ENCODE measurements around the gene ALG10B. TPM values are rescaled to one million over a fixed set of nuclear protein-coding genes. Genes with fewer than 3 reads are reported as not detected.
"Not testable (repeated sequence)": the region's sequence is repeated elsewhere in the genome, so short reads cannot be mapped to it uniquely, and the experiment has no call there.

Gene ALG10B
- total RNA-seq, 2 experiments from 2014 or later, result 14.2 to 15.3 TPM

DNA sequence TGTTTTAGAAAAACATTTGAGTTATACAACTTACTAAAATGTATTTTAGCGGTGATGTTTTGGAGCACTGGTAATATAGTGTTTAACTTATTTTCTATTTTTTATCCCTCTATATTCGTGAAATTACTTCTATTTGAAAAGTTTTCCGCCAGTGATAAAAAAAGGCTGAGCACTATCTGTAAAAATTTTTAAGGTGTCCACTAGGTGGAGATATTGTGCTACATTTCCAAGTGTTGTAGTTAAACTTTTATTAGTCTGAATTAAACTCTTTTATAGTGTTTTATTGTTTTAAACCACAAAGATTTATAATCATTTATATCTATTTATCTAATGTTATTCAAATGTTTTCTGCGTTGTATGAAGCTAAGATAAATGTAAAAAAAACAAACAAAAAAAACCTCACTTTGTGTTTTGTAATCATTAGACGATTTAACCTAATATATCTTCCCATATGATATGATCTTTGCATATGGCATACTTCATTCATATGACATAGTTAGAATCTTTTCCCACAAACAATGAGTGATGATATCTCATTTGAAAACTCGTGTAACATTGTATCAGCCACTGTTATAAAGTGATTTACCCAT, 11.8 kb downstream of the ALG10B start:
- Mint-ChIP-seq H3K4me3 (no peak overlapping the region), H3K27ac (no peak overlapping the region), H3K36me3 (ENCODE audit: low read depth) (no peaks in the 10 kb centered on the region), H3K9me3 (ENCODE audit: low read depth) (no peaks in the 10 kb centered on the region), H3K27me3 (no peaks in the 10 kb centered on the region), H3K4me1 (no peaks in the 10 kb centered on the region)
- POLR2A ChIA-PET, result no interaction called here
- CTCF ChIA-PET, result interaction anchor here (0.7 to 2.0 kb wide), 7 partner anchors 12 to 950 kb away, joined by 3 to 18 read pairs (median 4); partner anchors contain the start of gene ALG10B
- DNase-seq (no peak), ATAC-seq (no peak)
- intact Hi-C loops (cut with DNase I, micrococcal nuclease), result loop anchor here (1.0 to 5.0 kb wide), 3 partner anchors 775 to 945 kb away; no protein-coding TSS in a partner anchor

DNA sequence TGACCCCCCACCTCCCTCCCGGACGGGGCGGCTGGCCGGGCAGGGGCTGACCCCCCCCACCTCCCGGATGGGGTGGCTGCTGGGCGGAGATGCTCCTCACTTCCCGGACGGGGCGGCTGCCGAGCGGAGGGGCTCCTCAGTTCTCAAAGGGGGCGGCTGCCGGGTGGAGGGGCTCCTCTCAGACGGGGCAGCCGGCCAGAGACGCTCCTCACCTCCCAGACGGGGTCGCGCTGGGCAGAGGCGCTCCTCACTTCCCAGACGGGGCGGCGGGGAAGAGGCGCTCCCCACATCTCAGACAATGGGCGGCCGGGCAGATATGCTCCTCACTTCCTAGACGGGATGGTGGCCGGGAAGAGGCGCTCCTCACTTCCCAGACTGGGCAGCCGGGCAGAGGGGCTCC, 13.8 kb downstream of the ALG10B start:
- POLR2A ChIA-PET; H3K36me3 Mint-ChIP-seq (ENCODE audit: low read depth); H3K4me3 Mint-ChIP-seq; H3K9me3 Mint-ChIP-seq (ENCODE audit: low read depth); H3K4me1 Mint-ChIP-seq; ATAC-seq; DNase-seq; H3K27me3 Mint-ChIP-seq; H3K27ac Mint-ChIP-seq; CTCF ChIA-PET: not testable (repeated sequence)
- intact Hi-C loops (cut with DNase I, micrococcal nuclease), result loop anchor here in 1 of 2 experiments (10.0 kb wide), 1 partner anchor 574 kb away; the partner anchor contains the start of gene CPNE8

DNA sequence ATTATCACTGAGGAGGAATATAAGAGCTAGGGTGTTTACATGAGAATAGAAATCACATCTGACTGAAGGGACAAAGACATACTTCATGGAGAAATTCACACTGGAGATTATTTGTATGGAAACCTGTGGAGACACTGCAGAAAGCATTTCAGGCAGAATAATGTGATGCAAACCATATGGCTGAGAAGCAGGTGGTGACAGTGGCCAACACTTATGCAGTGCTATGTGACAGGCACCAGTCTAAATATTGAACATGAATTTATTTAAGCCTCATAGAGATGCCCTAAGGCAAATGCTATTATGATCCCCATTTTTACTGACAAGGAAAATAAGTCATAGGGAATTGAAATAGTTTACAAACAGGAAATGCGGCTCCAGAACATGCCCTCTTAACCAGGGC, 16.2 kb downstream of the ALG10B start:
- Mint-ChIP-seq H3K36me3 (ENCODE audit: low read depth) (no peaks in the 10 kb centered on the region), H3K4me3 (no peak overlapping the region), H3K27ac (no peak overlapping the region), H3K27me3 (no peaks in the 10 kb centered on the region), H3K9me3 (ENCODE audit: low read depth) (no peaks in the 10 kb centered on the region), H3K4me1 (no peaks in the 10 kb centered on the region)
- DNase-seq (no peak), ATAC-seq (no peak)
- ChIA-PET POLR2A (no interaction called here), CTCF (no interaction called here)
- intact Hi-C loops (cut with DNase I, micrococcal nuclease), result loop anchor here in 1 of 2 experiments (10.0 kb wide), 1 partner anchor 572 kb away; the partner anchor contains the start of gene CPNE8

DNA sequence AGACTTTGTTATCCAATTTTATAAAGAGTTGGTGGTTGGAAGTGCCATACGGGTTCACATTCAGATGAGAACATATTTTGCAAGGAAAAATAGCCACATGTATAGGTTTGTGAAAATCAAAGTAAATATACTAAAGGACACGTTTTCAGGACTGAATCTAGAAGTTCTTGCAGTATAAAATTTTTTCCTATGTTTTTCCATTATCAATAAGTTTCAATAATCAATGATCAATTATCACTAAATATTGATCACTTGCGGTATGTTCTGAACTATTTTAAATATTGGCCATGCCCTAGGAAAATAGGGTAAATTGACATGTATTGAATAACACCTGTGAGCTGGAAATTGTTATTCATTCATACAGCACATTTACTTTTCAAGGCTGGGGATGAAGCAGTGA, 25.9 kb downstream of the ALG10B start:
- DNase-seq (no peak), ATAC-seq (no peak)
- H3K4me1 Mint-ChIP-seq, result no peaks in the 10 kb centered on the region
- no peaks in the 10 kb centered on the region for H3K36me3 Mint-ChIP-seq (ENCODE audit: low read depth)
- ChIA-PET POLR2A (no interaction called here), CTCF (no interaction called here)
- no peak overlapping the region for H3K27ac Mint-ChIP-seq
- no peak overlapping the region for H3K4me3 Mint-ChIP-seq
- peaks cover 6% of the 10 kb centered on the region for H3K27me3 Mint-ChIP-seq
- H3K9me3 Mint-ChIP-seq (ENCODE audit: low read depth), result peaks cover 12% of the 10 kb centered on the region
- intact Hi-C loops (cut with DNase I, micrococcal nuclease), result no loop called here

DNA sequence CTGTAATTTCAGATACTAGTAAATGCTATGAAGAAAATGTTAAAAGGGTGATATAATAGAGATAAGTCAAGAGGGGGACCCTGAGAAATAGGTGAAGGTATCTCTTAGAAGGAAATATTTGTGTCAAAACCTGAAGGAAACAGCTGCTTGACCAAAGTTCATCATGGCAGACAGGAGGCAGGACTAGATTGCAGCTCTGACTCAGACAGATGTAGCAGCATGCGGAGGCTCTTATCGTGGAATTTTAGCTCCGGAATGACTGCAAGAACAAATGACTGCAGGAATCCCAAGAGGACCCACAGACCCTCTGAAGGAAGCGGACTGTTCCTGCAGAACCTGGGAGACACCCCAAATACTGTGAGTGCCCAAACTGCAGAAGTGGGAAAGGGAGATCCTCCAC, 26.7 kb downstream of the ALG10B start:
- H3K9me3 Mint-ChIP-seq (ENCODE audit: low read depth), result peaks cover 14% of the 10 kb centered on the region
- POLR2A ChIA-PET; H3K36me3 Mint-ChIP-seq (ENCODE audit: low read depth); H3K27ac Mint-ChIP-seq; DNase-seq; intact Hi-C loops (cut with DNase I, micrococcal nuclease); H3K4me1 Mint-ChIP-seq; ATAC-seq; H3K27me3 Mint-ChIP-seq; CTCF ChIA-PET; H3K4me3 Mint-ChIP-seq: not testable (repeated sequence)

DNA sequence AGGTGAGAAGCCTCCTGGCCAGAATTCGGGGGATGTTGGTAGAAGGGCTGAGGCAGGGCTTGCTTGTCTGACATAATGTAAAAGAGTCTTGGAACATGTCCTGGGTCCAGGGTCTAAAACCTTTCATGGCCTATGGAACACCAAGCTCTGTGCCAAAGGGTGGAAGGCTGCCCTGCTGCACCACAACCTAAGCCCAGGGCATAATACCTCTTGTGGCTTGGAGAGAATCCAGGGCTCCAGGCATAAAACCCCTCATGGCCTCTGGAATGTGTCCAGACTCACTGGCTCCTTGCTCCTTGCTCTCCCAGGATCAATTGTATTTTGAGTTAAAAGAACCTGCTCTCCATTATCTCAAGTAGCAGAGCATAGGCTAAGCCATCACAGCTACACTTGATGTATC, 27.3 kb downstream of the ALG10B start:
- intact Hi-C loops (cut with DNase I, micrococcal nuclease); H3K4me3 Mint-ChIP-seq; DNase-seq; H3K4me1 Mint-ChIP-seq; ATAC-seq; H3K36me3 Mint-ChIP-seq (ENCODE audit: low read depth); H3K27ac Mint-ChIP-seq; H3K27me3 Mint-ChIP-seq; CTCF ChIA-PET; POLR2A ChIA-PET: not testable (repeated sequence)
- peaks cover 14% of the 10 kb centered on the region for H3K9me3 Mint-ChIP-seq (ENCODE audit: low read depth)

DNA sequence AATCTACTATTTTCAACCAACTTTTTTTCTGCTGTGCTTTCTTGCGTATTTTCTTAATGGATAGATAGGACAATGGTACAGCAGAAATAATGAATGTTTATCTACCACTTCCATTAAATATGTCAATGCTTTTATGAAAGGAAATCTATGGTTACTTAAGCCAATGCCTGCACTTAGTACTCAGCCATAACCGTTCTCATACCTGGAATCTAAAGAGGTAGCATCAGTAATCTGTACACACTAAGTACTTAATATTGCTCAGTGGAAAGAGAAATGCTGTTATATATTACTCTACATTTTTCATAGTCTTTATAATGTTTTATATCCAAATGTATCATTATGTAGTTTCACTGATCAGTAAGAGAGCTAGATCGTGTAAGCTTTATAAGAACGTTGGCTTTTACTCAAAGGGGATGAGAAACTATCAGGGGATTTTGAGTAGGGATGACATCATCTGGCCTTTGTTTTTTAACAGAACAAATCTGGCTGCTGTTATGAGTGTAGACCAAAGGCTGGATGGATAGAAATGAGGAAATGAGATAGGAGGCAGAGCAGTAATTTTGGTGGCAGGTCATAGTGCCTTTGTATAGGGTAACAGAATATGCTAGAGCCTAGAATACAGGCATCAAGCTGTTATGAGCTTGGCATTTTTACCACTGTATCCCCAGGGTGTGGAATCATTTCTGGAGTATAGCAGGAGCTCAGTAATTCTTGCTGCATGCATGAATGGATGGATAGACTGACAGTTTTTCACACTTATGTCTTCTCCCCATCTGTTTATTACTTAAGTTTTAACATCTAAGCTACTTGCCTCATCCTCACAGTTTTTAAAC, 34.0 kb downstream of the ALG10B start:
- ChIA-PET POLR2A (no interaction called here), CTCF (no interaction called here)
- ATAC-seq, result peak; percentile 68
- H3K27ac Mint-ChIP-seq, result no peak overlapping the region
- no peaks in the 10 kb centered on the region for H3K4me1 Mint-ChIP-seq
- DNase-seq, result no peak
- intact Hi-C loops (cut with DNase I, micrococcal nuclease), result no loop called here
- peaks cover 18% of the 10 kb centered on the region for H3K9me3 Mint-ChIP-seq (ENCODE audit: low read depth)
- H3K27me3 Mint-ChIP-seq, result no peaks in the 10 kb centered on the region
- H3K4me3 Mint-ChIP-seq, result no peak overlapping the region
- no peaks in the 10 kb centered on the region for H3K36me3 Mint-ChIP-seq (ENCODE audit: low read depth)

DNA sequence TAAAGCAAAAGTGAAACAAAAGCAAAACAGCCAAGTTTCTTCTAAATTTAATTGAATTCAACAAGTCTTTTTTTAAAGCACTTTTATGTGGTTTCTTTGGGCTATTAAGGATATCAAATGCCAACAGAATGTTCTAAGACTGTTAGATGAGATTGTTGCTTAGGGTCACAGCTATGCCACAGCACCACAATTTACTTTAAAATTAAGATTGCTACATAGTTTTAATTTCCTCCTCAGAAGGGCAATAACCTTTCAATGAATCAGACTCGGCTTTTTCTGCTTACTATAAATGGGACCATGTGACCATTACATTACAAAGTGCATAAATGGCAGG, 34.6 kb downstream of the ALG10B start:
- ATAC-seq; H3K36me3 Mint-ChIP-seq (ENCODE audit: low read depth); H3K4me1 Mint-ChIP-seq; DNase-seq; H3K27me3 Mint-ChIP-seq; CTCF ChIA-PET; intact Hi-C loops (cut with DNase I, micrococcal nuclease); POLR2A ChIA-PET; H3K27ac Mint-ChIP-seq; H3K4me3 Mint-ChIP-seq: not testable (repeated sequence)
- H3K9me3 Mint-ChIP-seq (ENCODE audit: low read depth), result peaks cover 17% of the 10 kb centered on the region

DNA sequence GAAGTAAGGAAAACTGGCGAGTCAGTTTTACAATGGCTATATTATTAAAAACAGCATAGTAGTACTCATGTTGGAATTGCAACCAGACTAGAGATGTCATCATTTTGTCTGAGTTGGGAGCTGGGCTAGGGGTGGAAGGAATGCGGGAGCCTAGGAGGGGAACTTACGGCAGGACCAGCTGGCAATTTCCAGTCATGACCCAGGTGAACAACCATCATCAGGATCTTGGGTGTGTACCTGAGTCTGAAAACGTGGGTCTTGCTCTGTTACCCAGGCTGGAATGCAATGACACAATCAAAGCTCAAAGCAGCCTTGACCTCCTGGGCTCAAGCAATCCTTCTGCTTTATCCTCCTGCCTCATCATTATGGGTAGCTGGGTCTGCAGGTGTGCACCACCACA, 50.9 kb downstream of the ALG10B start:
- DNase-seq (no peak), ATAC-seq (no peak)
- Mint-ChIP-seq H3K36me3 (ENCODE audit: low read depth) (no peaks in the 10 kb centered on the region), H3K27me3 (no peaks in the 10 kb centered on the region), H3K9me3 (ENCODE audit: low read depth) (peaks cover 1% of the 10 kb centered on the region), H3K4me1 (no peaks in the 10 kb centered on the region), H3K27ac (no peak overlapping the region), H3K4me3 (no peak overlapping the region)
- POLR2A ChIA-PET, result no interaction called here
- CTCF ChIA-PET, result no interaction called here
- intact Hi-C loops (cut with DNase I, micrococcal nuclease), result no loop called here

DNA sequence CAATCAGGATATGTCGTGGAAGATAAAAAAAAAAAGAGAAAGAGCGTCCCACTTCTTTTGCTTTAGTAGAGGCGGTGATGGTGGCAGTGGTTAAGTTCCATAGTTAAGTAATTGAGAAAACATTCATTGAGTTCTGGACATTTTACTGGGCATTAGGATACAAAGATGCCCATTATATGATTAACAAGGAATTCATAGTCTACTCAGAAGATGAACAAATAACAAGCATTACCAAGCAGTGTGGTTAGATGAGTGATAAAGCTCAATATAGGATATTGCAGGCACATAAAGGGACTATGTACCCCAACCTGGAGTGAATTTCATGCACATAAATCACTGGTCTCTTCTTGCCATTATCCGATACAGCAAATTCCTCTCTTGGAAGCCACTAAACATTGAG, 53.7 kb downstream of the ALG10B start:
- Mint-ChIP-seq H3K4me3 (no peak overlapping the region), H3K36me3 (ENCODE audit: low read depth) (no peaks in the 10 kb centered on the region), H3K27me3 (no peaks in the 10 kb centered on the region), H3K9me3 (ENCODE audit: low read depth) (peaks cover 2% of the 10 kb centered on the region), H3K27ac (no peak overlapping the region), H3K4me1 (no peaks in the 10 kb centered on the region)
- POLR2A ChIA-PET, result no interaction called here
- no peak for ATAC-seq
- CTCF ChIA-PET, result no interaction called here
- no peak for DNase-seq
- intact Hi-C loops (cut with DNase I, micrococcal nuclease), result no loop called here

DNA sequence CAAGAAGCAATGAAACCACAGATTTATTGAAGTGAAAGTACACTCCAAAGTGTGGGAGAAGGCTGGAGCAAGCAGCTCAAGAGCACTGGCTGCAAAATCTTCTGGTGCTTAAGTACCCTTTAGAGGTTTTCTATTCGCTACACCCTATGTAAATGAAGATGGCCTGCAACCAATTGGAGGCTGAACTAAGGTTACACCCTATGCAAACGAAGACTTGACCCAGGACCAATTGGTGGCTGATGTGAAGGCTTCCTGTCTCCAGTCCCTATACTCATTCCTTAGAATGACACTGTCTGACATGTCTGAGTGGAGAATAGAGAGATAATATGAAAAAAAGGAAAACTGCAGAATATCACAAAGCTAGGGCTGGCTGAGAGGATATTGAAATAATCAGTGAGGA, 57.2 kb downstream of the ALG10B start:
- Mint-ChIP-seq H3K4me3 (no peak overlapping the region), H3K27me3 (no peaks in the 10 kb centered on the region), H3K9me3 (ENCODE audit: low read depth) (peaks cover 6% of the 10 kb centered on the region), H3K36me3 (ENCODE audit: low read depth) (no peaks in the 10 kb centered on the region), H3K27ac (no peak overlapping the region), H3K4me1 (no peaks in the 10 kb centered on the region)
- ChIA-PET POLR2A (no interaction called here), CTCF (no interaction called here)
- intact Hi-C loops (cut with DNase I, micrococcal nuclease), result no loop called here
- DNase-seq (no peak), ATAC-seq (no peak)

DNA sequence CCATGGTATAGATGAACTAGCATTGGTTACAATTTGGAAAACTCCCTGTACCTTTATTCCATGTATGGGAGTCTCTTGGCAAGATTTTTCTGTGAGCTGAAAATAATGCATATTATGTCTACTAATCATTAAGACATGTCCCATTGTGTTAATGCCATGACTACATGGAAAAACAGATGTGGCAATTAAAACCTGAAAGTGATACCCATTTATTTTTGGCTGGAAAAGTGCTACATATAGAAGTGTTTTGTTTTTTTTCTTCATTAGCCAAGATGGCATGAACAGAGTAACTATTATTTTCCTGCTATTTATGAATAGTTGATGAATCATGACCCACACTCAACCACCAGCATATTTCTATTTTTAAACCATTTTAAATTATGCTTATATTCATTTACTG, 58.2 kb downstream of the ALG10B start:
- CTCF ChIA-PET, result no interaction called here

More for the DNA sequence above, 58.2 kb downstream of the ALG10B start:
- DNase-seq (no peak), ATAC-seq (no peak)
- H3K27ac Mint-ChIP-seq, result no peak overlapping the region
- intact Hi-C loops (cut with DNase I, micrococcal nuclease), result no loop called here
- POLR2A ChIA-PET, result no interaction called here
- peaks cover 10% of the 10 kb centered on the region for H3K9me3 Mint-ChIP-seq (ENCODE audit: low read depth)
- H3K4me3 Mint-ChIP-seq, result no peak overlapping the region
- H3K4me1 Mint-ChIP-seq, result no peaks in the 10 kb centered on the region
- H3K27me3 Mint-ChIP-seq, result no peaks in the 10 kb centered on the region
- no peaks in the 10 kb centered on the region for H3K36me3 Mint-ChIP-seq (ENCODE audit: low read depth)
